Mesenchymal stem cell (in vitro differentiated cells and primary cell): Measurements from ENCODE around the gene LUZP1.

ENCODE experiments used
- DNase-seq: peaks from one replicate; pipeline ENCODE4 v3.0.0-alpha.2; 2013
- H2AFZ ChIP-seq: one replicate; pipeline ENCODE4 v1.6.1; 2013; ENCODE audit warnings: low read depth, mild to moderate bottlenecking, control low read depth, inconsistent platforms, low read length, moderate library complexity
- H2AK5ac ChIP-seq: 2 replicates; pipeline ENCODE4 v1.6.1; 2013; ENCODE audit warnings: low read length, moderate library complexity, mild to moderate bottlenecking, inconsistent platforms; ENCODE audit not compliant: severe bottlenecking
- H2BK120ac ChIP-seq: one replicate; pipeline ENCODE4 v1.6.1; 2013; ENCODE audit warnings: low read depth, mild to moderate bottlenecking, inconsistent platforms, low read length, moderate library complexity
- H2BK12ac ChIP-seq, 2 experiments: one replicate each; pipeline ENCODE4 v1.6.1; 2013; ENCODE audit warnings: inconsistent platforms in 2 of 2, low read length in 2 of 2, mild to moderate bottlenecking in 2 of 2, moderate library complexity in 2 of 2, control low read depth in 1 of 2
- H2BK15ac ChIP-seq: one replicate; pipeline ENCODE4 v1.6.1; 2013; ENCODE audit warnings: mild to moderate bottlenecking, low read depth, inconsistent platforms; ENCODE audit not compliant: poor library complexity, severe bottlenecking
- H2BK5ac ChIP-seq: 2 replicates; pipeline ENCODE4 v1.6.1; 2013; ENCODE audit warnings: low read depth, mild to moderate bottlenecking, low read length, control low read depth, inconsistent platforms; ENCODE audit not compliant: poor library complexity, severe bottlenecking
- H3K14ac ChIP-seq, 2 experiments: one replicate each; pipeline ENCODE4 v1.6.1; 2013; ENCODE audit warnings: inconsistent platforms in 2 of 2, low read length in 2 of 2, control low read depth in 1 of 2, mild to moderate bottlenecking in 1 of 2, moderate library complexity in 1 of 2
- H3K18ac ChIP-seq, 2 experiments: one replicate each; pipeline ENCODE4 v1.6.1; 2013; ENCODE audit warnings: inconsistent platforms in 2 of 2, low read length in 2 of 2, control low read depth in 1 of 2, low read depth in 1 of 2, mild to moderate bottlenecking in 1 of 2
- H3K23ac ChIP-seq, 2 experiments: one replicate each; pipeline ENCODE4 v1.6.1; 2013; ENCODE audit warnings: inconsistent platforms in 2 of 2, low read length in 2 of 2, mild to moderate bottlenecking in 2 of 2, moderate library complexity in 2 of 2, control low read depth in 1 of 2
- H3K27ac ChIP-seq: 2 replicates; pipeline ENCODE4 v1.5.1; 2013; ENCODE audit warnings: mild to moderate bottlenecking, moderate library complexity, low read length, control low read depth, inconsistent platforms; ENCODE audit not compliant: poor library complexity, severe bottlenecking
- H3K27me3 ChIP-seq, 2 experiments: 2 replicates each; pipeline versions ENCODE4 v1.6.1 to v1.7.0; 2013; ENCODE audit warnings: low read length in 2 of 2, mild to moderate bottlenecking in 2 of 2, moderate library complexity in 2 of 2, control low read depth in 1 of 2, inconsistent platforms in 1 of 2; ENCODE audit not compliant: control insufficient read depth in 1 of 2, insufficient read depth in 1 of 2
- H3K36me3 ChIP-seq, 2 experiments: 2 replicates each; pipeline versions ENCODE4 v1.6.1 to v1.7.0; 2013; ENCODE audit warnings: low read length in 2 of 2, control low read depth in 1 of 2, inconsistent platforms in 1 of 2, low read depth in 1 of 2, mild to moderate bottlenecking in 1 of 2; ENCODE audit not compliant: insufficient read depth in 2 of 2, control insufficient read depth in 1 of 2
- H3K4ac ChIP-seq, 2 experiments: one replicate each; pipeline ENCODE4 v1.6.1; 2013; ENCODE audit warnings: inconsistent platforms in 2 of 2, low read length in 2 of 2, mild to moderate bottlenecking in 2 of 2, moderate library complexity in 2 of 2, control low read depth in 1 of 2, low read depth in 1 of 2
- H3K4me1 ChIP-seq: 2 replicates; pipeline ENCODE4 v1.6.1; 2013; ENCODE audit warnings: low read depth, low read length, control low read depth; ENCODE audit not compliant: control insufficient read depth, insufficient read depth
- H3K4me2 ChIP-seq: 2 replicates; pipeline ENCODE4 v1.6.1; 2013; ENCODE audit warnings: low read length, mild to moderate bottlenecking, inconsistent platforms; ENCODE audit not compliant: poor library complexity, severe bottlenecking
- H3K4me3 ChIP-seq, 2 experiments: 2 replicates each; pipeline versions ENCODE4 v1.5.1 to v1.7.0; 2013; ENCODE audit warnings: low read length in 2 of 2, mild to moderate bottlenecking in 2 of 2, control low read depth in 1 of 2, low read depth in 1 of 2; ENCODE audit not compliant: insufficient read depth in 1 of 2
- H3K79me1 ChIP-seq: replicated peaks from 2 replicates; pipeline ENCODE4 v1.6.1; 2013; ENCODE audit warnings: mild to moderate bottlenecking, control low read depth, low read length, inconsistent platforms; ENCODE audit not compliant: poor library complexity, severe bottlenecking
- H3K9ac ChIP-seq: 2 replicates; pipeline ENCODE4 v1.7.0; 2013; ENCODE audit warnings: mild to moderate bottlenecking, low read length, moderate library complexity
- H3K9me3 ChIP-seq: 2 replicates; pipeline ENCODE4 v1.7.0; 2013; ENCODE audit warnings: mild to moderate bottlenecking, low read length; ENCODE audit not compliant: control insufficient read depth
- H4K8ac ChIP-seq: one replicate; pipeline ENCODE4 v1.6.1; 2013; ENCODE audit warnings: inconsistent platforms, mild to moderate bottlenecking, low read length, moderate library complexity
- H4K91ac ChIP-seq: one replicate; pipeline ENCODE4 v1.6.1; 2013; ENCODE audit warnings: mild to moderate bottlenecking, low read length, inconsistent platforms
- WGBS: methylation state at CpG from one replicate; pipeline ENCODE4 v1.1.7; 2013; ENCODE audit warnings: mixed read lengths; 5-methylcytosine and 5-hydroxymethylcytosine counted together

The LUZP1 gene

GRCh38 chr1:23114424-23115079 is 54.1 kb downstream of the LUZP1 start:
- Histone ChIP-seq H2AFZ (no peak overlapping the region), H3K4me1 (peaks cover 6% of the 10 kb centered on the region), H3K9me3 (no peaks in the 10 kb centered on the region), H2BK12ac (no peak overlapping the region), H3K27ac (no peak overlapping the region), H3K36me3 (peaks cover 0 to 3% of the 10 kb centered on the region in 2 experiments), H3K4ac (no peak overlapping the region), H3K18ac (no peak overlapping the region), H2BK5ac (no peak overlapping the region), H3K14ac (no peak overlapping the region), H4K91ac (no peak overlapping the region), H2AK5ac (no peak overlapping the region), H2BK15ac (no peak overlapping the region), H2BK120ac (no peak overlapping the region), H3K9ac (peak overlapping the region; percentile 56), H3K79me1 (peaks cover 5% of the 10 kb centered on the region), H3K4me2 (no peak overlapping the region), H3K4me3 (peak overlapping the region in 1 of 2 experiments; percentile 9), H4K8ac (no peak overlapping the region), H3K23ac (no peak overlapping the region), H3K27me3 (no peaks in the 10 kb centered on the region)
- WGBS: 100% methylated on average over 5 of the region's 6 CpGs
- no peak for DNase-seq

GRCh38 chr1:23111600-23112535 is 56.8 kb downstream of the LUZP1 start:
- Histone ChIP-seq H3K23ac (no peak overlapping the region), H2BK12ac (no peak overlapping the region), H3K27ac (no peak overlapping the region), H3K4ac (no peak overlapping the region), H3K4me1 (peaks cover 6% of the 10 kb centered on the region), H2AFZ (no peak overlapping the region), H3K27me3 (no peaks in the 10 kb centered on the region), H3K9me3 (no peaks in the 10 kb centered on the region), H3K4me2 (no peak overlapping the region), H2BK5ac (no peak overlapping the region), H3K4me3 (no peak overlapping the region), H3K14ac (no peak overlapping the region), H2BK120ac (peak overlapping the region; percentile 46), H3K36me3 (peaks cover 6 to 22% of the 10 kb centered on the region in 2 experiments), H3K18ac (peak overlapping the region in 1 of 2 experiments; percentile 9), H2AK5ac (no peak overlapping the region), H4K8ac (no peak overlapping the region), H2BK15ac (peak overlapping the region; percentile 13), H3K79me1 (peaks cover 15% of the 10 kb centered on the region), H3K9ac (no peak overlapping the region), H4K91ac (no peak overlapping the region)
- DNase-seq: peak; percentile 34
- 95% methylated on average over 5 of the region's 6 CpGs for WGBS

- Histone ChIP-seq H3K36me3 (peaks cover 13 to 30% of the 10 kb centered on the region in 2 experiments), H3K4ac (no peak overlapping the region), H2BK12ac (no peak overlapping the region), H3K9ac (no peak overlapping the region), H3K4me3 (no peak overlapping the region), H2BK5ac (no peak overlapping the region), H2BK15ac (no peak overlapping the region), H3K4me1 (peaks cover 4% of the 10 kb centered on the region), H3K18ac (no peak overlapping the region), H3K23ac (no peak overlapping the region), H3K27ac (no peak overlapping the region), H3K27me3 (no peaks in the 10 kb centered on the region), H4K8ac (no peak overlapping the region), H2BK120ac (no peak overlapping the region), H3K4me2 (no peak overlapping the region), H3K79me1 (peaks cover 16% of the 10 kb centered on the region), H3K9me3 (no peaks in the 10 kb centered on the region), H3K14ac (no peak overlapping the region), H4K91ac (no peak overlapping the region), H2AFZ (no peak overlapping the region), H2AK5ac (no peak overlapping the region)
- 100% methylated on average over 3 of the region's 5 CpGs for WGBS
- no peak for DNase-seq
Observed at GRCh38 chr1:23110391-23110790, 58.3 kb downstream of the LUZP1 start.

GRCh38 chr1:23108918-23109533 is 59.6 kb downstream of the LUZP1 start:
- Histone ChIP-seq H3K14ac (no peak overlapping the region), H3K9ac (no peak overlapping the region), H3K9me3 (no peaks in the 10 kb centered on the region), H3K23ac (no peak overlapping the region), H2BK15ac (no peak overlapping the region), H3K36me3 (peaks cover 16 to 36% of the 10 kb centered on the region in 2 experiments), H3K4me2 (no peak overlapping the region), H2AFZ (no peak overlapping the region), H4K91ac (no peak overlapping the region), H3K4me1 (peaks cover 2% of the 10 kb centered on the region), H3K27me3 (no peaks in the 10 kb centered on the region), H3K4me3 (no peak overlapping the region), H2AK5ac (no peak overlapping the region), H3K18ac (no peak overlapping the region), H4K8ac (no peak overlapping the region), H3K4ac (no peak overlapping the region), H2BK120ac (no peak overlapping the region), H2BK12ac (no peak overlapping the region), H3K27ac (no peak overlapping the region), H3K79me1 (peaks cover 17% of the 10 kb centered on the region), H2BK5ac (no peak overlapping the region)
- DNase-seq: no peak
- 93% methylated on average over 4 of the region's 4 CpGs for WGBS
